CD14-positive monocyte (primary cell): ENCODE measurements around the gene MATN4. TPM values are rescaled to one million over a fixed set of nuclear protein-coding genes. Genes with fewer than 3 reads are reported as not detected.

ENCODE experiments used
- DNase-seq, 3 donors: peaks; one replicate each; pipeline ENCODE4 v3.0.0-alpha.2; 2011 to 2022
- H2AFZ ChIP-seq: 2 replicates; pipeline ENCODE4 v1.6.0; 2012; ENCODE audit warnings: mild to moderate bottlenecking, low read depth, low read length, inconsistent platforms; ENCODE audit not compliant: insufficient read depth, poor library complexity, severe bottlenecking
- H3K27ac ChIP-seq, 2 donors: 1 replicate in 1 of 2; 2 replicates in 1 of 2; pipeline ENCODE4 v1.5.1; 2012 to 2013; ENCODE audit warnings: low read length in 2 of 2, control low read depth in 1 of 2, inconsistent platforms in 1 of 2, low read depth in 1 of 2, mild to moderate bottlenecking in 1 of 2
- H3K27me3 ChIP-seq, 2 donors: one replicate each; pipeline versions ENCODE4 v1.6.0 to v1.6.1; 2011 to 2013; ENCODE audit warnings: low read length in 2 of 2; ENCODE audit not compliant: control insufficient read depth in 2 of 2, insufficient read depth in 2 of 2
- H3K36me3 ChIP-seq, 2 donors: replicated peaks in 1 of 2; 1 replicate in 1 of 2; 2 replicates in 1 of 2; pipeline versions ENCODE4 v1.5.1 to v1.6.1; 2012 to 2013; ENCODE audit warnings: low read length in 2 of 2, control low read depth in 1 of 2, inconsistent platforms in 1 of 2, mild to moderate bottlenecking in 1 of 2; ENCODE audit not compliant: insufficient read depth in 2 of 2, control insufficient read depth in 1 of 2
- H3K4me1 ChIP-seq, 2 donors: 1 replicate in 1 of 2; 2 replicates in 1 of 2; pipeline versions ENCODE4 v1.5.1 to v1.6.1; 2012 to 2013; ENCODE audit warnings: low read length in 2 of 2, control low read depth in 1 of 2, inconsistent platforms in 1 of 2, mild to moderate bottlenecking in 1 of 2, moderate library complexity in 1 of 2; ENCODE audit not compliant: insufficient read depth in 2 of 2, control insufficient read depth in 1 of 2
- H3K4me2 ChIP-seq: replicated peaks from 2 replicates; pipeline ENCODE3; 2012; ENCODE audit warnings: low read length, moderate library complexity, mild to moderate bottlenecking; ENCODE audit not compliant: poor library complexity, severe bottlenecking; ENCODE audit errors: extremely low read depth
- H3K4me3 ChIP-seq, 3 experiments: fragments of 200-600 bp in 1 of 3; sonication (generic) in 1 of 3; replicated peaks in 1 of 3; 1 replicate in 2 of 3; 2 replicates in 1 of 3; pipeline ENCODE4 v1.5.1; 2011 to 2013; ENCODE audit warnings: low read length in 3 of 3, mild to moderate bottlenecking in 3 of 3, control low read depth in 2 of 3, low read depth in 2 of 3, inconsistent platforms in 1 of 3, moderate library complexity in 1 of 3
- H3K79me2 ChIP-seq: 2 replicates; pipeline ENCODE4 v1.6.0; 2012; ENCODE audit warnings: mild to moderate bottlenecking, control low read depth, inconsistent platforms, low read length, moderate library complexity; ENCODE audit not compliant: insufficient read depth
- H3K9ac ChIP-seq: 2 replicates; pipeline ENCODE4 v1.6.0; 2017; ENCODE audit warnings: low read length, mild to moderate bottlenecking; ENCODE audit not compliant: insufficient read depth, poor library complexity, severe bottlenecking
- H3K9me3 ChIP-seq, 2 donors: replicated peaks in 1 of 2; 1 replicate in 1 of 2; 2 replicates in 1 of 2; pipeline versions ENCODE4 v1.5.1 to v1.6.1; 2012 to 2013; ENCODE audit warnings: low read length in 2 of 2, control low read depth in 1 of 2; ENCODE audit not compliant: control insufficient read depth in 1 of 2, insufficient read depth in 1 of 2
- H4K20me1 ChIP-seq: 2 replicates; pipeline ENCODE4 v1.6.0; 2012; ENCODE audit warnings: mild to moderate bottlenecking, low read length, control low read depth, moderate library complexity; ENCODE audit not compliant: insufficient read depth
- H3K27ac Mint-ChIP-seq, 7 donors: one replicate each; pipeline ENCODE4 v1.8.0; 2020; ENCODE audit warnings: mild to moderate bottlenecking in 7 of 7, mixed read lengths in 7 of 7, moderate library complexity in 6 of 7, inconsistent platforms in 2 of 7
- H3K27me3 Mint-ChIP-seq, 3 donors: one replicate each; pipeline ENCODE4 v1.8.0; 2021 to 2022; ENCODE audit warnings: low read depth in 3 of 3, mild to moderate bottlenecking in 3 of 3, mixed read lengths in 3 of 3, moderate library complexity in 3 of 3, inconsistent platforms in 1 of 3
- H3K36me3 Mint-ChIP-seq, 2 donors: one replicate each; pipeline ENCODE4 v1.8.0; 2020; ENCODE audit warnings: mixed read lengths in 2 of 2, inconsistent platforms in 1 of 2, mild to moderate bottlenecking in 1 of 2
- H3K4me1 Mint-ChIP-seq: one replicate; pipeline ENCODE4 v1.8.0; 2020; ENCODE audit warnings: mild to moderate bottlenecking, mixed read lengths
- H3K4me3 Mint-ChIP-seq, 2 donors: one replicate each; pipeline ENCODE4 v1.8.0; 2020; ENCODE audit warnings: mild to moderate bottlenecking in 2 of 2, mixed read lengths in 2 of 2, moderate library complexity in 1 of 2
- H3K9me3 Mint-ChIP-seq, 7 donors: one replicate each; pipeline ENCODE4 v1.8.0; 2020 to 2022; ENCODE audit warnings: mixed read lengths in 7 of 7, mild to moderate bottlenecking in 6 of 7, moderate library complexity in 6 of 7, inconsistent platforms in 2 of 7
- WGBS: methylation state at CpG from one replicate; pipeline ENCODE4 v1.1.5; 2013; ENCODE audit warnings: missing lambda C conversion rate; ENCODE audit not compliant: insufficient coverage; 5-methylcytosine and 5-hydroxymethylcytosine counted together
- intact Hi-C, 2 donors: fragments of 100-400 bp; cut with micrococcal nuclease; formaldehyde crosslinking; loops; one replicate each; pipeline versions ENCODE4 v1.15.0 to v1.15.1; 2023
- polyA plus RNA-seq, 3 donors: library from polyadenylated mRNA; depleted of rRNA in 1 of 3; unstranded in 2 of 3; stranded (reverse) in 1 of 3; fragments of 300-500 nt in 2 of 3; fragments of >200 nt in 1 of 3; fragmentation: Illumina TruSeq in 2 of 3; gene quantifications; 1 replicate in 2 of 3; 2 replicates in 1 of 3; pipeline ENCODE4 v1.2.3, GENCODE V29; 2012 to 2021
- TF ChIP-seq, protein P1 (sequence below): fragments of 200-600 bp; IDR thresholded peaks from one replicate; pipeline ENCODE4 v1.8.0; 2022; ENCODE audit warnings: antibody characterized with exemption, mild to moderate bottlenecking

MATN4 gene
- polyA plus RNA-seq, 3 donors, result not detected

GRCh38 chr20:45289942-45290676, 18.0 kb downstream of the MATN4 start:
- Histone ChIP-seq H3K79me2 (no peaks in the 10 kb centered on the region), H3K9me3 (no peaks in the 10 kb centered on the region), H3K27ac (no peak overlapping the region), H3K9ac (no peak overlapping the region), H3K4me3 (no peak overlapping the region), H3K4me2 (no peak overlapping the region), H3K27me3 (peaks cover 13 to 28% of the 10 kb centered on the region in 2 donors), H4K20me1 (no peaks in the 10 kb centered on the region), H3K36me3 (no peaks in the 10 kb centered on the region), H3K4me1 (peaks cover 12 to 17% of the 10 kb centered on the region in 2 donors), H2AFZ (no peak overlapping the region)
- TF ChIP-seq, protein P1, sequence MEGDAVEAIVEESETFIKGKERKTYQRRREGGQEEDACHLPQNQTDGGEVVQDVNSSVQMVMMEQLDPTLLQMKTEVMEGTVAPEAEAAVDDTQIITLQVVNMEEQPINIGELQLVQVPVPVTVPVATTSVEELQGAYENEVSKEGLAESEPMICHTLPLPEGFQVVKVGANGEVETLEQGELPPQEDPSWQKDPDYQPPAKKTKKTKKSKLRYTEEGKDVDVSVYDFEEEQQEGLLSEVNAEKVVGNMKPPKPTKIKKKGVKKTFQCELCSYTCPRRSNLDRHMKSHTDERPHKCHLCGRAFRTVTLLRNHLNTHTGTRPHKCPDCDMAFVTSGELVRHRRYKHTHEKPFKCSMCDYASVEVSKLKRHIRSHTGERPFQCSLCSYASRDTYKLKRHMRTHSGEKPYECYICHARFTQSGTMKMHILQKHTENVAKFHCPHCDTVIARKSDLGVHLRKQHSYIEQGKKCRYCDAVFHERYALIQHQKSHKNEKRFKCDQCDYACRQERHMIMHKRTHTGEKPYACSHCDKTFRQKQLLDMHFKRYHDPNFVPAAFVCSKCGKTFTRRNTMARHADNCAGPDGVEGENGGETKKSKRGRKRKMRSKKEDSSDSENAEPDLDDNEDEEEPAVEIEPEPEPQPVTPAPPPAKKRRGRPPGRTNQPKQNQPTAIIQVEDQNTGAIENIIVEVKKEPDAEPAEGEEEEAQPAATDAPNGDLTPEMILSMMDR, result no peak
- intact Hi-C loops, result loop anchor here (2.0 to 5.0 kb wide), 2 partner anchors 151 to 153 kb away; no protein-coding TSS in a partner anchor
- Mint-ChIP-seq H3K4me1 (peaks cover 17% of the 10 kb centered on the region), H3K27me3 (peaks cover 26 to 32% (median 31%) of the 10 kb centered on the region in 3 donors), H3K4me3 (no peak overlapping the region), H3K9me3 (peaks cover 0 to 5% (median 3%) of the 10 kb centered on the region in 7 donors), H3K36me3 (no peaks in the 10 kb centered on the region), H3K27ac (peak overlapping the region in 1 of 7 donors; percentile 20)
- WGBS, result 95% methylated on average over 7 of the region's 13 CpGs
- no peak for DNase-seq

- H3K4me1 Mint-ChIP-seq, result peaks cover 18% of the 10 kb centered on the region
- intact Hi-C loops, result no loop called here
- Histone ChIP-seq H3K9me3 (no peaks in the 10 kb centered on the region), H3K36me3 (no peaks in the 10 kb centered on the region), H3K79me2 (no peaks in the 10 kb centered on the region), H3K27ac (no peak overlapping the region), H3K27me3 (peaks cover 11 to 19% of the 10 kb centered on the region in 2 donors), H3K4me3 (no peak overlapping the region), H3K9ac (no peak overlapping the region), H4K20me1 (no peaks in the 10 kb centered on the region), H3K4me2 (no peak overlapping the region), H3K4me1 (peaks cover 13 to 16% of the 10 kb centered on the region in 2 donors), H2AFZ (no peak overlapping the region)
- H3K9me3 Mint-ChIP-seq, result peaks cover 0 to 3% (median 0%) of the 10 kb centered on the region in 7 donors
- DNase-seq, result no peak
- TF ChIP-seq, protein P1, result no peak
- H3K4me3 Mint-ChIP-seq, result no peak overlapping the region
- 100% methylated on average over 3 of the region's 5 CpGs for WGBS
- no peaks in the 10 kb centered on the region for H3K36me3 Mint-ChIP-seq
- no peak overlapping the region for H3K27ac Mint-ChIP-seq
- H3K27me3 Mint-ChIP-seq, result peaks cover 26 to 31% (median 30%) of the 10 kb centered on the region in 3 donors
These were observed 19.2 kb downstream of the MATN4 start for GRCh38 chr20:45288860-45289259.
